HepG2 (cell line): ENCODE data around the gene SULT6B1. TPM values are rescaled to one million over a fixed set of nuclear protein-coding genes. Genes with fewer than 3 reads are reported as not detected.

ENCODE experiments used
- ATAC-seq: fragments of 200-7000 bp; cut with Tn5 transposase; 3 replicates; pipeline ENCODE4 v1.9.1; 2020; ENCODE audit warnings: mild to moderate bottlenecking, moderate library complexity
- BruUV-seq: library from RNA; stranded (reverse); fragments of 400-500 nt; replicated peaks from 2 replicates; lab custom pipeline; 2021; lab: Mats Ljungman, UMichigan
- CTCF ChIA-PET: fragments of 300-600 bp; formaldehyde crosslinking; extraction: SDS; loops from one replicate; lab custom pipeline; 2021; ENCODE audit warnings: low total read pairs, inconsistent platforms, low intra/inter-chr PET ratio; lab: Yijun Ruan, JAX
- POLR2A ChIA-PET: fragments of 350-600 bp; sonication (Branson Sonifier 250); formaldehyde crosslinking; loops from one replicate; lab custom pipeline; 2020; ENCODE audit warnings: antibody characterized with exemption, inconsistent platforms; lab: Yijun Ruan, JAX
- DNase-seq: peaks from one replicate; pipeline ENCODE4 v3.0.0-alpha.2; 2015; ENCODE audit warnings: low spot score
- FAIRE-seq: peaks from 3 replicates; lab custom pipeline; 2011; peaks lifted over from hg19 to GRCh38; lab: Jason Lieb, UNC
- H2AFZ ChIP-seq: one replicate; pipeline ENCODE4 v1.6.1; 2011; ENCODE audit warnings: low read length, inconsistent platforms
- H3K27ac ChIP-seq: fragments of 300-600 bp; 3 replicates; pipeline ENCODE4 v1.8.0; 2011; ENCODE audit warnings: mixed run types, mild to moderate bottlenecking, mixed read lengths, low read length, inconsistent platforms; ENCODE audit not compliant: insufficient read depth; ENCODE audit errors: extremely low read length
- H3K27me3 ChIP-seq, 2 experiments: fragments of 200-600 bp in 1 of 2; 2 replicates in 1 of 2; 3 replicates in 1 of 2; pipeline versions ENCODE4 v1.6.0 to v1.8.0; 2011; ENCODE audit warnings: low read length in 2 of 2, mild to moderate bottlenecking in 2 of 2, moderate library complexity in 2 of 2, inconsistent platforms in 1 of 2; ENCODE audit not compliant: insufficient read depth in 2 of 2, control insufficient read depth in 1 of 2
- H3K36me3 ChIP-seq, 2 experiments: fragments of 200-600 bp in 1 of 2; replicated peaks in 1 of 2; 2 replicates in 1 of 2; 3 replicates in 1 of 2; pipeline versions ENCODE4 v1.5.1 to v1.8.0; 2011; ENCODE audit warnings: low read length in 2 of 2, inconsistent platforms in 1 of 2; ENCODE audit not compliant: insufficient read depth in 2 of 2, control insufficient read depth in 1 of 2
- H3K4me1 ChIP-seq: 2 replicates; pipeline ENCODE4 v1.5.1; 2012; ENCODE audit warnings: low read length, inconsistent platforms; ENCODE audit not compliant: insufficient read depth
- H3K4me2 ChIP-seq: 2 replicates; pipeline ENCODE4 v1.6.0; 2011; ENCODE audit warnings: low read depth, low read length, inconsistent platforms
- H3K4me3 ChIP-seq, 3 experiments: fragments of 200-600 bp in 1 of 3; sonication (generic), shearing (Covaris generic) in 1 of 3; replicated peaks in 1 of 3; 2 replicates each; pipeline ENCODE4 v1.5.1; 2011 to 2016; ENCODE audit warnings: low read length in 3 of 3, inconsistent platforms in 2 of 3, low read depth in 2 of 3, mild to moderate bottlenecking in 2 of 3, control low read depth in 1 of 3, mixed read lengths in 1 of 3; ENCODE audit not compliant: insufficient read depth in 1 of 3
- H3K79me2 ChIP-seq: one replicate; pipeline ENCODE4 v1.6.1; 2011; ENCODE audit warnings: low read length, inconsistent platforms; ENCODE audit not compliant: insufficient read depth
- H3K9ac ChIP-seq: 2 replicates; pipeline ENCODE4 v1.6.0; 2011; ENCODE audit warnings: mild to moderate bottlenecking, low read depth, low read length, inconsistent platforms; ENCODE audit not compliant: insufficient read depth
- H3K9me3 ChIP-seq: 2 replicates; pipeline ENCODE4 v1.5.1; 2012; ENCODE audit warnings: mild to moderate bottlenecking, low read length
- H4K20me1 ChIP-seq: 2 replicates; pipeline ENCODE4 v1.6.0; 2011; ENCODE audit warnings: inconsistent platforms, mild to moderate bottlenecking, low read length, moderate library complexity; ENCODE audit not compliant: insufficient read depth
- FUBP1 ChIP-seq: sonication (generic); formaldehyde crosslinking; IDR thresholded peaks from 2 replicates; pipeline ENCODE4 v1.5.1; 2020; ENCODE audit warnings: missing genetic modification reagents, mild to moderate bottlenecking, borderline replicate concordance
- MLXIP ChIP-seq: sonication (generic); formaldehyde crosslinking; IDR thresholded peaks from 2 replicates; pipeline ENCODE4 v1.9.0; 2021; ENCODE audit warnings: missing genetic modification reagents, borderline replicate concordance
- MTA1 ChIP-seq: sonication (generic); formaldehyde crosslinking; IDR thresholded peaks from 2 replicates; pipeline ENCODE4 v1.4.0; 2020; ENCODE audit warnings: missing genetic modification reagents, mild to moderate bottlenecking, borderline replicate concordance
- STAT6 ChIP-seq: sonication (generic); formaldehyde crosslinking; IDR thresholded peaks from 2 replicates; pipeline ENCODE4 v1.4.0; 2020; ENCODE audit warnings: missing genetic modification reagents, mild to moderate bottlenecking, borderline replicate concordance
- TARDBP ChIP-seq: sonication (generic); formaldehyde crosslinking; IDR thresholded peaks from 2 replicates; pipeline ENCODE4 v1.8.0; 2022; ENCODE audit warnings: mild to moderate bottlenecking, missing genetic modification reagents
- ZFAT ChIP-seq: sonication (generic); formaldehyde crosslinking; conservative IDR thresholded peaks from 2 replicates; pipeline ENCODE4 v1.8.1; 2023; ENCODE audit warnings: missing genetic modification reagents, inconsistent platforms
- ZKSCAN5 ChIP-seq: sonication (generic); formaldehyde crosslinking; IDR thresholded peaks from 2 replicates; pipeline ENCODE4 v1.5.1; 2020; ENCODE audit warnings: mild to moderate bottlenecking, missing genetic modification reagents
- ZNF260 ChIP-seq: sonication (generic); formaldehyde crosslinking; IDR thresholded peaks from 2 replicates; pipeline ENCODE4 v1.4.0; 2020; ENCODE audit warnings: missing genetic modification reagents, low read depth, mild to moderate bottlenecking, borderline replicate concordance
- ZNF589 ChIP-seq: sonication (generic); formaldehyde crosslinking; conservative IDR thresholded peaks from 2 replicates; pipeline ENCODE4 v1.8.0; 2022; ENCODE audit warnings: mild to moderate bottlenecking, moderate library complexity, missing genetic modification reagents
- WGBS: methylation state at CpG from one replicate; pipeline ENCODE4 v1.1.6; 2017; ENCODE audit warnings: low lambda C conversion rate; 5-methylcytosine and 5-hydroxymethylcytosine counted together
- in situ Hi-C: cut with HindIII; loops from 2 replicates; pipeline ENCODE4 v1.10.0; 2017; ENCODE audit warnings: low pct_unique_long_range_greater_than_20kb; ENCODE audit not compliant: extremely low pct_ligation_motif_present
- intact Hi-C: fragments of 100-400 bp; cut with micrococcal nuclease; formaldehyde crosslinking; loops from one replicate; pipeline ENCODE4 v1.10.0; 2022; ENCODE audit not compliant: unreplicated experiment
- polyA plus RNA-seq, 8 experiments: library from polyadenylated mRNA; depleted of rRNA in 3 of 8; stranded (reverse) in 7 of 8; unstranded in 1 of 8; fragments of >200 nt; fragmentation: Illumina TruSeq in 4 of 8; extraction: Trizol in 4 of 8; gene quantifications; 2 replicates each; pipeline versions ENCODE4 v1.2.1 to v1.2.3, GENCODE V29; 2011 to 2016; ENCODE audit warnings: low read depth in 4 of 8, missing spikeins in 1 of 8, mixed read lengths in 1 of 8; ENCODE audit not compliant: insufficient read depth in 1 of 8
- total RNA-seq, 5 experiments: library from RNA; depleted of rRNA; stranded (reverse); fragments of >200 nt; fragmentation: Illumina TruSeq; extraction: Trizol; gene quantifications; 2 replicates each; pipeline ENCODE4 v1.2.3, GENCODE V29; 2016; ENCODE audit warnings: low read depth in 1 of 5

The SULT6B1 gene
- total and polyA plus RNA-seq, 2 of the 13 experiments (the other 11 are each of a cell fraction or from before 2014, with no cell fraction given): not detected

GRCh38 chr2:37205689-37206341 lies 17.3 kb upstream of the SULT6B1 start:
- BruUV-seq: no TSS peak
- in situ Hi-C loops: no loop called here
- peaks cover 48% of the 10 kb centered on the region for H3K79me2 ChIP-seq
- no peaks in the 10 kb centered on the region for H3K4me1 ChIP-seq
- CTCF ChIA-PET: no interaction called here
- peaks cover 15 to 85% of the 10 kb centered on the region in 2 experiments for H3K36me3 ChIP-seq
- H3K9ac ChIP-seq: no peak overlapping the region
- no peak overlapping the region for H3K4me3 ChIP-seq
- DNase-seq (no peak), ATAC-seq (no peak)
- H3K4me2 ChIP-seq: no peak overlapping the region
- TF ChIP-seq ZNF589 (CRISPR knock-in tag) (no peak), FUBP1 (no peak), TARDBP (CRISPR knock-in tag) (no peak), ZKSCAN5 (no peak), ZFAT (CRISPR knock-in tag) (no peak), STAT6 (CRISPR knock-in tag) (no peak), MLXIP (CRISPR knock-in tag) (0 out of 2 replicates have a peak, but pooled peaks have one; percentile 25), ZNF260 (CRISPR knock-in tag) (no peak), MTA1 (CRISPR knock-in tag) (no peak)
- TF ChIP-seq, all 625 proteins: peak for 1
- H4K20me1 ChIP-seq: peaks cover 4% of the 10 kb centered on the region; the same call in 1 of the 2 replicates
- POLR2A ChIA-PET: interaction anchor here (0.7 kb wide), 1 partner anchor 26 kb away, joined by 3 read pairs; the partner anchor contains the start of gene NDUFAF7
- H2AFZ ChIP-seq: no peak overlapping the region
- H3K27me3 ChIP-seq: no peaks in the 10 kb centered on the region
- no peak overlapping the region for H3K27ac ChIP-seq
- WGBS: 97% methylated on average over 5 of the region's 5 CpGs
- peaks cover 30% of the 10 kb centered on the region for H3K9me3 ChIP-seq
- no peak for FAIRE-seq
- intact Hi-C loops: no loop called here
